ENCODE measurements around the gene BIN1. TPM values are rescaled to one million over a fixed set of nuclear protein-coding genes. Genes with fewer than 3 reads are reported as not detected.

BIN1 gene
- total RNA-seq, 2 donors from 2014 or later: 24.9 to 30.1 TPM

GRCh38 chr2:127054604-127054930 is 52.4 kb downstream of the BIN1 start:
- H3K27ac ChIP-seq: no peak overlapping the region
- no peaks in the 10 kb centered on the region for H3K4me1 ChIP-seq (ENCODE audit: control insufficient read depth in 1 of 2, low read depth in 2 of 2)
- no peaks in the 10 kb centered on the region for H3K27me3 ChIP-seq (replicated peaks; ENCODE audit: insufficient read depth)
- no peak for TF ChIP-seq CTCF (IDR thresholded peaks at IDR 0.05)
- peaks cover 4% of the 10 kb centered on the region for H3K36me3 ChIP-seq
- H3K9me3 ChIP-seq: no peaks in the 10 kb centered on the region
- ATAC-seq (ENCODE audit: insufficient number of reproducible peaks, low FRiP score, low read depth) (no peak), DNase-seq (ENCODE audit: low spot score) (no peak)
- no peak overlapping the region for H3K4me3 ChIP-seq

GRCh38 chr2:127053731-127054603 is 53.0 kb downstream of the BIN1 start:
- DNase-seq (ENCODE audit: low spot score) (no peak), ATAC-seq (ENCODE audit: insufficient number of reproducible peaks, low FRiP score, low read depth) (no peak)
- Histone ChIP-seq H3K9me3 (no peaks in the 10 kb centered on the region), H3K4me1 (ENCODE audit: control insufficient read depth in 1 of 2, low read depth in 2 of 2) (no peaks in the 10 kb centered on the region), H3K27me3 (replicated peaks; ENCODE audit: insufficient read depth) (no peaks in the 10 kb centered on the region), H3K36me3 (peaks cover 4% of the 10 kb centered on the region), H3K27ac (no peak overlapping the region), H3K4me3 (no peak overlapping the region)
- no peak for TF ChIP-seq CTCF (IDR thresholded peaks at IDR 0.05)

GRCh38 chr2:127052771-127053691 is 53.9 kb downstream of the BIN1 start:
- peaks cover 4% of the 10 kb centered on the region for H3K36me3 ChIP-seq
- no peaks in the 10 kb centered on the region for H3K27me3 ChIP-seq (replicated peaks; ENCODE audit: insufficient read depth)
- no peak overlapping the region for H3K27ac ChIP-seq
- DNase-seq (ENCODE audit: low spot score) (no peak), ATAC-seq (ENCODE audit: insufficient number of reproducible peaks, low FRiP score, low read depth) (no peak)
- H3K4me3 ChIP-seq: no peak overlapping the region
- H3K9me3 ChIP-seq: no peaks in the 10 kb centered on the region
- no peak for TF ChIP-seq CTCF (IDR thresholded peaks at IDR 0.05)
- H3K4me1 ChIP-seq (ENCODE audit: control insufficient read depth in 1 of 2, low read depth in 2 of 2): no peaks in the 10 kb centered on the region

- no peak for DNase-seq (ENCODE audit: low spot score)
These were observed 54.7 kb downstream of the BIN1 start for GRCh38 chr2:127052057-127052770.

More at GRCh38 chr2:127052057-127052770, 54.7 kb downstream of the BIN1 start:
- Histone ChIP-seq H3K36me3 (peaks cover 3% of the 10 kb centered on the region), H3K4me1 (ENCODE audit: control insufficient read depth in 1 of 2, low read depth in 2 of 2) (no peaks in the 10 kb centered on the region), H3K27me3 (replicated peaks; ENCODE audit: insufficient read depth) (no peaks in the 10 kb centered on the region), H3K9me3 (no peaks in the 10 kb centered on the region), H3K27ac (no peak overlapping the region), H3K4me3 (no peak overlapping the region)
- no peak for TF ChIP-seq CTCF (IDR thresholded peaks at IDR 0.05)
- ATAC-seq (ENCODE audit: insufficient number of reproducible peaks, low FRiP score, low read depth): no peak
